ENCODE measurements around the gene UBE2V1.

UBE2V1 gene

DNA sequence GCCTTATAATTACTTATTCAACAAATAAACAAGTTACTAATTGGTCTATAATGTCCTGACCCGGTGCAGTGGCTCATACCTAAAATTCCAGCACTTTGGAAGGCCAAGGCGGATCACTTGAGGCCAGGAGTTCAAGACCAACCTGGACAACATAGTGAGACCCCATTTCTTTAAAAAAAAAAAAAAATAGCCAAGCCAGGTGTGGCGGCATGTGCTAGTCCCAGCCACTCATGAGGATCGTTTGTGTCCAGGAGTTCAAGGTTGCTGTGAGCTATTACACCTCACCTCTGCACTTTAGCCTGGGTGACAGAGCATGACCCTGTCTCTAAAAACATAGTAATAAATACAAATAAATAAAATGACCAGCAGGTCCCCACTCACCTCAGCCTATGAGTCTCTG is 9.8 kb upstream of the UBE2V1 start:
- H3K4me3 ChIP-seq (replicated peaks; ENCODE audit: low read depth, low read length): no peak overlapping the region
- no peak for DNase-seq (ENCODE audit: extremely low read depth, low read depth)
- TF ChIP-seq, protein P1, sequence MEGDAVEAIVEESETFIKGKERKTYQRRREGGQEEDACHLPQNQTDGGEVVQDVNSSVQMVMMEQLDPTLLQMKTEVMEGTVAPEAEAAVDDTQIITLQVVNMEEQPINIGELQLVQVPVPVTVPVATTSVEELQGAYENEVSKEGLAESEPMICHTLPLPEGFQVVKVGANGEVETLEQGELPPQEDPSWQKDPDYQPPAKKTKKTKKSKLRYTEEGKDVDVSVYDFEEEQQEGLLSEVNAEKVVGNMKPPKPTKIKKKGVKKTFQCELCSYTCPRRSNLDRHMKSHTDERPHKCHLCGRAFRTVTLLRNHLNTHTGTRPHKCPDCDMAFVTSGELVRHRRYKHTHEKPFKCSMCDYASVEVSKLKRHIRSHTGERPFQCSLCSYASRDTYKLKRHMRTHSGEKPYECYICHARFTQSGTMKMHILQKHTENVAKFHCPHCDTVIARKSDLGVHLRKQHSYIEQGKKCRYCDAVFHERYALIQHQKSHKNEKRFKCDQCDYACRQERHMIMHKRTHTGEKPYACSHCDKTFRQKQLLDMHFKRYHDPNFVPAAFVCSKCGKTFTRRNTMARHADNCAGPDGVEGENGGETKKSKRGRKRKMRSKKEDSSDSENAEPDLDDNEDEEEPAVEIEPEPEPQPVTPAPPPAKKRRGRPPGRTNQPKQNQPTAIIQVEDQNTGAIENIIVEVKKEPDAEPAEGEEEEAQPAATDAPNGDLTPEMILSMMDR (IDR thresholded peaks at IDR 0.05; ENCODE audit: low read depth, low read length, missing control alignments): no peak

DNA sequence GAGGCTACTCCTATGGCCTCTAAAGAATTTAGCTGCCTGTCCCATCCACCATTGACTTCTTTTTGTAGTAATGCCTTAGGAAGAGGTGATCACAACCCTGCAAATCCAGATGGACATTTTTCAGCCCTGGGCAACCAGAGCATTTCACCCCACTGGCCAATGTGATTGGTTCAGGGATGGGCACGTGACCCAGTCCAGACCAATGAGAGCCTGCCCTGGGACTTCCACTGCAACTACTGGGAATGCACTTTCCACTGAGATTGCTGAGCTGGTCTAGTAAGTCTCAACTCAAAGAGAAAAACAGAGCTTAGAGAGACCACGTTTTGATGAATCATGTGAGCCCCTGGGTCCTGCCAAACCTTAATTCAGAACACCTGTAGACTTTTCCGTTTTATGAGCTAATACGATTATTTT is 8.9 kb upstream of the UBE2V1 start:
- DNase-seq (ENCODE audit: extremely low read depth, low read depth): peak; percentile 98
- TF ChIP-seq, protein P1 (IDR thresholded peaks at IDR 0.05; ENCODE audit: low read depth, low read length, missing control alignments): no peak
- H3K4me3 ChIP-seq (replicated peaks; ENCODE audit: low read depth, low read length): no peak overlapping the region

DNA sequence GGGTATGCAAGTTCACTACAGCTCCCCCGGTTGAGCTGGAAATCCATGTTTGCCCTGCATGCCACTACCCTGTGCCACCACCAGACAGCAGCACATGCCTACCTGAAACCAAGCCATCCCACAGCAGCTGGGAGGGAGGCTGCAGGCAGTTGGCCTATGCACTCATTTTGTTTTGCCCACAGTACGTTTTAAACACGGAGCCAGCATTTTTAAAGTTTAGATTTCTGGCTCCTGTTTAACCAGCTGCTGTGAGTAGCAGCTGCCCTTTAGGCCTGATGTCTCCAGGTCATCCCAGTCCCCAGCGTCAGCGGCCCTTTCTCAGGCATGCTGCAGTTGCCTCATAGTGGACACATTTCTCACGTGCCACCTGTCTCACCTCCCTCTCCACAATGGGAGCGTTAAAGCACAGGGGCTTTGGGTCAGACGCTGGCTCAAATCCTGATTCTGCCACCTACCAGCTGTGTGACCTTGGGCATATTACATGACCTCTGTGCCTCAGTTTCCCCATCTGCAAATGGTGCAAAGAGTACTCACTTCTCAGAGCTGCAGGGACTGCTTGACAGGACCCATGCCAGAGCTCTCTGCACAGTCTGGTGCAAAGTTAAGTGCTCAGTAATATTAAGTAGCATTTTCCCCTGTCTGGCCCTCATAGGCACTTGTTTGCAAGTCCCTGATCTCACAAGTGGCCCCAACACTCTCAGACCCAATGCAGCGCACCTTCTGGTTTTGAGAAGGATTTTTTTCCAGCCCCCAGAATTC is 8.2 kb upstream of the UBE2V1 start:
- DNase-seq (ENCODE audit: extremely low read depth, low read depth): no peak
- H3K4me3 ChIP-seq (replicated peaks; ENCODE audit: low read depth, low read length): no peak overlapping the region
- TF ChIP-seq, protein P1 (IDR thresholded peaks at IDR 0.05; ENCODE audit: low read depth, low read length, missing control alignments): peak; percentile 63

DNA sequence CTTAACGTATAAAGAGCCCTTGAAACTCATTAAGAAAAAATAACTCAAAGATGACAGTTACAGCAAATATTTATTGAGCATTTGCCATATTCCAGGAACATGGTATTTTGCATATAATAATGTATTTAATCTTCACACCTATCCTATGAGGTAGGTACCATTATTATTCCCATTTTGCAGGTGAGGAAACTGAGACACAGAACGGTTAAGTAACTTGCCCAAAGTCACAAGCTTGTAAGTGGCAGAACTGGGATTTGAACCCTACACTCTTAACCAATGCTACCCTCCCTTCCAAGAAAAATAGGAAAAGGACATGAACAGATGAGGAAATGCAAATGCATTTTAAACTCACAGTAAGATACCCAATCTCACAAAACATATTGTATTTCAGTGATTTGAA is 5.3 kb upstream of the UBE2V1 start:
- no peak for DNase-seq (ENCODE audit: extremely low read depth, low read depth)
- TF ChIP-seq, protein P1 (IDR thresholded peaks at IDR 0.05; ENCODE audit: low read depth, low read length, missing control alignments): no peak
- no peak overlapping the region for H3K4me3 ChIP-seq (replicated peaks; ENCODE audit: low read depth, low read length)

DNA sequence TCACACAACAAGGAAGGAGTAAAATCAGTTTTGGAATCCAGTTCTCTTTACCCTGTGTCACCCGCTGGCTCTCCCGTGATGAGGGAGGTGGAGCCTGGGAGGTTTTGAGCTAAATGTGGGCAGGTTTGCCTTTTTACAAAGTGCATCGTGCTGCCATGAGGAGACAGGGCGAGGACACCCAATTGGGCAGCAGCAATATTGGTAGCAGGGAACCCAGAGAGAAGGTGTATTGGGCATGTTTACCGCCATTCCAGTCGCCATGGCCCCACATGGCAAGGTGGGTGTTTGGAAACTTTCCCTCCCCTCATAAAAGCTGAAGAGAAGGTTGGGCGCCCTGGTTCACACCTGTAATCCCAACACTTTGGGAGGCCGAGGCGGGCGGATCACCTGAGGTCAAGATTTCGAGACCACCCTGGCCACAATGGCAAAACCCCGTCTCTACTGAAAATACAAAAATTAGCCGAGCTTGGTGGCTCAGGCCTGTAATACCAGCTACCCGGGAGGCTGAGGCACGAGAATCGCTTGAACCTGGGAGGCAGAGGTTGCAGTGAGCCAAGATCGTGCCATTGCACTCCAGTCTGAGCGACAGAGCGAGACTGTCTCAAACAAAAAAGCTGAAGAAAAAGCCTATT is 3.5 kb upstream of the UBE2V1 start:
- TF ChIP-seq, protein P1 (IDR thresholded peaks at IDR 0.05; ENCODE audit: low read depth, low read length, missing control alignments): no peak
- no peak for DNase-seq (ENCODE audit: extremely low read depth, low read depth)
- H3K4me3 ChIP-seq (replicated peaks; ENCODE audit: low read depth, low read length): peak overlapping the region; percentile 58

DNA sequence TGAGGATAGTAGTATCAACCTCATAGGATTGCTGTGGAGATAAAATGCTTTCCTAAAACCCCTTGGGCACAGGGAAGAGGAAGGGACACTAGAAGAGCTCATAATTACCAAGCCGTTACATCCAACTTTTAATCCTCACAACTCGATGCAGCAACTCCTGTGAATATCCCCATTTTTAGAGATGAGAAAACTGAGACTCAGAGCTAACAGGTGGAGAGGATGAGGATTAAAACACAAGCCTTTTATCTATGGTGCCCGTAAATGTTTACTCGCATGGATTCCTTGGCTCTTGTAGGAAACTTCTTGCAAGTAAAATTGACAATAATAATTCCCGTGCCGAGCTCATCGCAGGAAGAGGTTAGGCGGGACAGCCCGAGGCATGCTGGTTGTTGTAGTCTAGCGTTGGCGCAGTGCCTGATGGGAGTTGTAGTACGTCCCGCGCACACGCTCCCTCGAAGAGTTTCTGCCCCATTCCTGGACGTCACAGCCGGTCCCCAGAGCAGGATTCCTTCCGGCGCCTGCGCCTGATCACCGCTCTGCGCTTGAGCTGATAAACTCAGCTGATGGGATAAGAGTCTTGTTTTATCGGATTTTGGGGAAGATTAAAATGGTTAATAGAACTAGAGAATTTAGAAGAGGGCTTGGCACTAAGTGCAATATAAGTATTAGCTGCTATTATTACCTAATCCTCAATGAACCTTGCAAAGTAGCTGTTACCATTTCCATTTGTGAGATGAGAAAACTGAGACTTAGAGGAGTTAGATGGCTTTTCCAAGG is 2.8 kb upstream of the UBE2V1 start:
- peak; percentile 95 for DNase-seq (ENCODE audit: extremely low read depth, low read depth)
- TF ChIP-seq, protein P1 (IDR thresholded peaks at IDR 0.05; ENCODE audit: low read depth, low read length, missing control alignments): no peak
- peak overlapping the region; percentile 58 for H3K4me3 ChIP-seq (replicated peaks; ENCODE audit: low read depth, low read length)
